ENCODE measurements around the gene TENT5A.

GRCh38 chr6:81793821-81794475, 41.5 kb upstream of the TENT5A start:
- TF ChIP-seq CTCF (IDR thresholded peaks at IDR 0.05) (no peak), POLR2A (IDR thresholded peaks at IDR 0.05) (no peak)

Measured in esophagus squamous epithelium (tissue), 4 donors.